ENCODE measurements around the gene ZIC3.
"Not testable (repeated sequence)": the region's sequence is repeated elsewhere in the genome, so short reads cannot be mapped to it uniquely, and the experiment has no call there.

Gene ZIC3

GRCh38 chrX:137565921-137566745, at the start of gene ZIC3:
ZIC3 (plus strand) TSS chrX:137566127; CDS start chrX:137566692, 565 bp downstream.
- DNase-seq (ENCODE audit: low read depth) = no peak

- DNase-seq (ENCODE audit: low read depth) = no peak
These were observed 46.5 kb upstream of the ZIC3 start for GRCh38 chrX:137519459-137519858.

GRCh38 chrX:137545711-137546651, 19.9 kb upstream of the ZIC3 start:
- DNase-seq (ENCODE audit: low read depth) = no peak

DNA sequence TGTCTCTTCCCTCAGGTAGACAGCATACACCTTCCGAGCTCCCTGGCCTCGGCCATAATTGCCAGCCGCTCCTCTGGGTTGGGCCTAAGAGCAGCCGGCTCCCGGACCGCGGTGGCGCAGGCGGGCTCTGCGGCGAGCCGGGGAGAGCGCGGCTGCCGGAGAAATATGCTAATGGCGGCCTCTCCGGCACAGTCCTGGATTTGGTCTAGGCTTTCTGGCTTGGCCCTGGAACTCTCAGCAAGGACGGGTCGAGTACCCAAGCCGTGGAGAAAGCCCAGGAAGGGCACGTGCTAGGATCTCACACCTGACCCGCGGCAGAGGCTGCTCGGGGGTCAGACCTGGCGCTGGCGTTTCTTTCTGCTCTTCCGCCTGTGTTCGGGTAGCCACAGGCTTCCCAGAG, 18.6 kb upstream of the ZIC3 start:
- no peak for DNase-seq (ENCODE audit: low read depth)

DNA sequence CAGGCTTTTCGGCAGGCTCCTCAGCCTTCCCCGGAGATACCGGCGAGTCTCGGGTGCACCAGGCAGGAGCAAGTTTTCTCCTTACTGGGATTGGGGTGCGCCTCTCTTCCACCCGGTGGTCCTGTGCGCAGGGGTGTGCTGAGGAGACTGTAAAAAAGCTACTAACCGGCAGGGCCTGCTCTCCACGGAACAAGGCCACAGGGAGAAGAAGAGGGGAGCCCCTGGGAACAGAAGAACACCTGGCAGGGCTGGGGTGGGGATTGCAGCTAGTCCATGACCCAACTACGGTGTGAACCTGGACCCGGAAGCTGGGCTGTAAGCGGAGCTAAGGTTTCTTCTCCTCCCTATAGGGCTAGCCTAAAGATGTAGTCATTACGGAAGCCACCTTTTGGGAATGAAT, 17.7 kb upstream of the ZIC3 start:
- no peak for DNase-seq (ENCODE audit: low read depth)

DNA sequence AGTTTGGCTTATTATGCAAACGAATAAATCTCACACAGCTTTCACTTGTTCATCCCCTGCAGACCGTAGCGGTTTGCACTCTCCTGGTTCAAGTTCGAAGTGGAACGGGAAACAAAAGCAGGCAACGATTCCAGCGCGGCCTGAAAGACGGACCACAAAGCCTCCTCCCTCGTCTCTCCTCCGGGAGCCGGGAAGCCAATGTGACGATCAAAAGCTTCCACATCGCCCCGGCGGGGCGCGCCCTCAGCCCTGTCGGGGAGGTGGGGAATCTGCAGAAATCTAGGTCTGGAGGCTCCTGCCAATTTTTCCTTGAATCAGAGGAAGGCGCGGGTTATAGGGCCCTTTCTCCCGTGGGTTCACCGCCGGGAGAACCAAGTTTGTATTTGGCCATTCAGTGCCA, 16.9 kb upstream of the ZIC3 start:
- no peak for DNase-seq (ENCODE audit: low read depth)

DNA sequence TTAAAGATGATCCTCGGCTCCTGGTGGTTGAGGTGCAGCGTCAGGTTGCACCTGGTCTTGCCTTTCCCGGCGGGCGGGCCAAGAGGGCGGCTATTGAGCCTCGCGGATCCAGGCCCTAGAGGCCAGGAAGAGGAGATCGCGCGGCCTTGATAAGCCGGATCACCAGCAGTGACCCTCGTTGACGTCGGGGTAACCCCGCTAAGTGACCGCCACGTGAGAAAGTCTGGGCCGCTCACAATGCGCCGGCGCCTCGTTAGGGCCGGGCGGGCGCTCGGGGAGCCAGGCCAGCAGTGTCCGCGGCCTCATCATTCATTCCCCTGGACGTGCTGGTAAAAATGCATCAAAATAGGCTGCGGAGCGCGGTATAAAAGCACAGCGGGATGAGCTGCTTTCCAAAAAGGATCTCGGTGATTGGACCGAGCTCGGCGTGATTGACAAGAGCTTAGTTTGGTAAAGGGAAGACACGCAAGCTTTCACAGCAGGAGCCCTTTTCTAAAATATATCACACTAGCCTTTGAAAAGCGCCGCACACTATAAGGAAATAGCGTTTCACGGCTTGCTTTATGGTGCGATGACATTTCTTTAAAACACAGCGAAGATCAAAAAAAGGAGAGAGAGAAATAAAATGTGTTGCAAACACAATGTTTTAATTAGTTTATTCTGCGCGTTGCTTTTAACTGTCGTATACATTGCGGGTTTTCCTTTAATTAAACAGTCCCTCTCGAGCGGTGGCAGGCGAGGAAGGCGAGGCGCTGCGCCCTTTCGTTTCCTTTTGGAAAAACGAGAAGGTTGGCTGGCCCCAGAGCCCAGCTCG, 15.9 kb upstream of the ZIC3 start:
- no peak for DNase-seq (ENCODE audit: low read depth)

DNA sequence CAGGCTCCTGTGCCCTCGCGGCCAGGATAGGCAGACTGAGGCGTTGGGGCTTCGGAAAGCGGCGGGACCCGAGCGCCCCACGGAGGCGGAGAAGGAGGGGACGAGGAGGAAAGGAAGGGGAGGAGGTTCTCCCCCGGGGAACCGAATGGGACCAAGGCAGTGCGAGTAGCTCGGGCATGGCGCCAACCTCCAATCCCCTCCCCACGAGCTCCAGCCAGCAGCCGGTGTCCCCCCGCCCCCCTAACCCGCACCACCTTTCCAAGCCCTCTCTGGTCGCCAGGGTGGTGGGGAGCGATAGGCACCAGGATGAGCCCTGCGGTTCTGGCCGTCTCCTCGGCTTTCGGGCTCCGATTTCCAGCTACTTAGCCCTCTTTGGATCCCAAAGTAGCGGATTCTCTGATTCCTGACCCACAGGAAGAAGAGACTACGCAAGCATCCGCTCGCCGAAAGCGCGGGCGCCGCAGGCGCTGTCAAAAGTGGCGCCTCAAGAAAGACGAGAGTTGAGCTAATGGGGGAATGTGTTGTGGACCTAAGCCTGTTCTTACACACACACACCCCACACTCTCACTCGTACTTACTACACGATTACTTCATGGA, 15.2 kb upstream of the ZIC3 start:
- no peak for DNase-seq (ENCODE audit: low read depth)

- DNase-seq (ENCODE audit: low read depth) = not testable (repeated sequence)
These were observed 13.8 kb upstream of the ZIC3 start for GRCh38 chrX:137552098-137552497.

DNA sequence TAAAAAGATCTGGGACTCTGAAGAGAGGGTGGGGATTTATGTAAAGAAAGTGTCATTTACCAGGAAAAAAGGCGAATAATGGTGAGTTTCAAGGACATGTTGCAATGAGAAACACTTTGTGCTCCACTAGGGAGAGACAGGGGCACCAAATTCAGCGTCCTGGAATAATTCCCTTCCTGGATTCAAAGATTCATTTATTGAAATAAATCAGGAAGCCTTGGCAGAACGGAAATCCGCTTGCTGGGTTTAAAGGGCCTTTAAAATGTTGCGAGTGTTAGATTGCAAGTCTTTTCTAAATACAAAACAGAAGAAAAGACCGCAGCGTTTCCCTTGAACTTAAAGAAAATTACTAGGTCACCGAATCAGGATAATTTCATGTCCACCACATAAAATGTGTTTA, 3.8 kb upstream of the ZIC3 start:
- DNase-seq (ENCODE audit: low read depth) = no peak

- no peak for DNase-seq (ENCODE audit: low read depth)
These were observed 2.0 kb upstream of the ZIC3 start for GRCh38 chrX:137563681-137564651.

GRCh38 chrX:137565318-137565904, 516 bp upstream of the ZIC3 start:
- no peak for DNase-seq (ENCODE audit: low read depth)

- DNase-seq (ENCODE audit: low read depth) = no peak
These were observed 1.1 kb downstream of the ZIC3 start for GRCh38 chrX:137566746-137567679.

GRCh38 chrX:137567682-137568232, 1.8 kb downstream of the ZIC3 start:
- no peak for DNase-seq (ENCODE audit: low read depth)

DNA sequence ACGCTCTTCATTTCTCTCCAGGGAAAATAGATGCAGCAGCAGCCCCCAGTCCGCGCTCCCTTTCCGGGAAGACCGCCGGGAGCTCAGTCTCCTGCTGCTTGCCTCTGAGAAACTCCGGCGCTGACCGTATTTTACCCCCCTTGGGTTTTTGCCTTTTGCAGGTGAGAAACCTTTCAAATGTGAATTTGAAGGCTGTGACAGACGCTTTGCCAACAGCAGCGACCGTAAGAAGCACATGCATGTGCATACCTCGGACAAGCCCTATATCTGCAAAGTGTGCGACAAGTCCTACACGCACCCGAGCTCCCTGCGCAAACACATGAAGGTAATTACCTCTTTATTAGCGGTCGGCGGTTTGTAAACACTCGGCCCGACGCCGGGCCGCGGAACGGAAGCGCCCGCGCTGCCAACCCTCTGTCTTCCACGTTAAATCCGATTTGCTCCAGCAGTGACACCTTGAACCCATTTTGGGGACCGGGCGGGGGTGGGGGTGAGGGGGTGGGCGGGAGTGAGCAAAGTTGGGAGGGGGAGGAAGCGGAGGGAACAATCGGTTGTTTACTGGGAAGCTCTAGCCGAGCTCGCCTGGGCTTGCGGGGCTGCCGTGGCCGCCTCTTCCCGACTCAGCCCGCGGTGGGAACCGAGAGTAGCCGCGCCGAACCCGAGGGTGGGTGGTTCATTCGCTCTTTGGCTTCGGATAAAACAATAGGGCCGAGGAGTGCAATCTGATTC, 3.0 kb downstream of the ZIC3 start:
- no peak for DNase-seq (ENCODE audit: low read depth)

GRCh38 chrX:137569470-137569891, 3.6 kb downstream of the ZIC3 start:
- DNase-seq (ENCODE audit: low read depth) = no peak

DNA sequence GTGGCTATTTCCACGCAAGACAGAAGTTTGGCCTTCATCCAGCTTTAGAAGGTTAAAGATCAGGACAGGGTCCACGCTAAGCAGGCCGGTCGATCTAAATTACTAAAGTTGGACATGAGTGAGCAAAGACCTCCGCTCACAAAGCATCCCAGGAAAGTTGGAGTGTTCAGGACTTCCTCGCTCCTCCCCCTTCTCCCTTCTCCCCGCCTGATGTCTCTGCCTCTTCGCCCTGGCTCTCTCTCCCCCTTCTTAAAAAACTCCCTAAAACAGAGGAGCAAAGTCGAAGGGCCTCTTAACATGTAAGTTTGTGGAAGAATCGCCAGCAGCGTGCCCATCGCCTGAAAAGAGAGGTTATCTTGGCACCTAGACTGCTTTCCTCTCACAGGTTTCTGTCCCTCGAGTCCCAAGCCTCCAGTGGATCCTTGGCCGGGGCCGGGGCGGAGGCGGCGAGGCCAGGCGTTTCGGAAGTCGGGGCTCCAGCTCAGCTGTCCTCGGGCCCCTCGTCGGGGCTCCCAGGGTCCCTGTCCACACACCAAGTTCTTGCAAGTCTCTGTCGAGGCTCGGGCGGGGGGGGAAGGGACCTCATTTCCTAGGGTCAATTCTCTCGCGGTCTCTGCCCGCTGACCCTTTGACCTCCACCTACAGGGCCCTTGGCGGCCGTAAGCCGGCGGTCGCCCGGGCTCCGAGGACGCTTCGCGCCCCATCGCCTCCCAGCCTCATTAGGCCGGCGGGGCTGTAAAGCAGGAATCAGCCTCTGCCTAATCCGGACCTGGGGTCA, 7.6 kb downstream of the ZIC3 start:
- no peak for DNase-seq (ENCODE audit: low read depth)

All from stimulated activated CD8-positive, alpha-beta memory T cell treated with anti-CD3 and anti-CD28 coated beads, Interleukin-15, amount 100 ng/mL, for 1 hour (primary cell).